NCI-H128 (cell line): ENCODE data around the gene RBM19.

Experiments
- DNase-seq: peaks from one replicate; lab custom pipeline; 2025; ENCODE audit not compliant: unreplicated experiment; lab: John Stamatoyannopoulos, UW

RBM19 gene

GRCh38 chr12:113788020-113788856 lies 177.9 kb downstream of the RBM19 start:
- no peak for DNase-seq

- no peak for DNase-seq
Measured at GRCh38 chr12:113786107-113786506, 180.0 kb downstream of the RBM19 start.

DNA sequence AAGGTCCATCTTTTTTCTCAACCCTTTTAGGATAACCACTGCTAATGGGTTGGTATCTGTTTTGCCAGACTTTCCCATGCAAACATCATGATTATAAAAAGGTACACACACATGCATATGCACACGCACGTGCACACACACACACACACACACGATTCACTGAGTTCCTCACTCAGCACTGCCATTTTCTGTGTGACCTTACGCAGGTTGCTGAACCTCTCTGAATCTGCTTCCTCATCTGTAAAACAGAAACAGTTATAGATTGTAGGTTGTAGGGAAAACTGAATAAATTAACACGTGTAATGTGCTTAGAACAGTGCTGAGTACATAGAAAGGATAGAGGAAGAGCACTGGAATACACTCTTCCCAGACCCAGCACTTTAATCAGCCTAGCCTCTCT lies 182.3 kb downstream of the RBM19 start:
- no peak for DNase-seq

GRCh38 chr12:113782873-113783272 lies 183.3 kb downstream of the RBM19 start:
- DNase-seq, result no peak

GRCh38 chr12:113781415-113782198 lies 184.5 kb downstream of the RBM19 start:
- DNase-seq, result no peak

GRCh38 chr12:113779774-113780173 lies 186.4 kb downstream of the RBM19 start:
- no peak for DNase-seq

DNA sequence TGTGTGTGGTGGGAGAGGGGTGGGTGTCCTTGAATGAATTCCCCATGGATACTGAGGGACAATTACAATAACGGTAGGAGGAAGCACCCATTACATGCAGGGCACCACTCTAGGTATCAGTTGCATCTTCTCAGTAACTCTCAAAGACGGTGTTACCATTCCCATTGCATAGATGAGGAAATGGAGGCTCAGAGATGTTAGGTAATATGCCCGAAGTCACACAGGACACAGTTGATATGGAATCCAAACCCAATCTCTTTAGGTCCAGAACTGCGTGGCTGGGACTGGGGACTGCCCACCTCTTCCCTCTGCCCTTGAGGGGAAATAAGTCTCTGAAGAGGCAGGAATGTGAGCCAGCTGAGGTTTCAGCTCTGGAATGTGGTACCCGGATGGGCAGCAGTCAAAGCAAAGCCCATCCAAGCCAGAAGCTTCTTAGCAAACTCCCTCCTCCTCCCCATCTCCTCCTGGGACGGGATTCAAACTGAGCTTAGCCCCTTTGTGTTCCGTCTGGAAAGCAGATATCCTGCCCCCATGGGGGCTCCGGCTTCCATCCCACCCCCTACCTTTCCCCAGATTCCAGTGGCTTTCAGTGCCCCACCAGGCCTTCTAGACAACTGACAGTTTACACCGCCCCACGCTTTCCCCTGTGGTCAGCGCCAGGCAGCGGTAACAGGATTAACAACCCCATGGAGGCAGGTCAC lies 187.5 kb downstream of the RBM19 start:
- DNase-seq, result no peak

DNA sequence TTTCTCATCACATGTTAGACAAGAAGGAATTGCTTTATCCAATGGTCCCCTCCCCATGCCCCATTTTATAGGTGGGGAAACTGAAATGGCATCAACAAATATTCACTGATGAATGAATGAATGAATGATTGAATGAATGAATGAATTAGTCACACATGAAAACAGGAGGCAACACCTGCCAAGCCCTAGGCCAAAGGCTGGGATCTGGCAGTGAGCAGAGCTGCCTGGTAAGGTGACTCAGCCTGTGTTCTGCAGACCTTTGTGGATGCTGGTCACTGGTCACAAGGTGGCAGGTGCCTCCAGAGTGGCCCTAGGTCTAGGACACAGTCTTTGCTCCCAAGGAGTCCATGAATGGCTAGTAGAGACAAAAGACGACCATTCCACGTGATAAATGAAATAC lies 188.4 kb downstream of the RBM19 start:
- no peak for DNase-seq

DNA sequence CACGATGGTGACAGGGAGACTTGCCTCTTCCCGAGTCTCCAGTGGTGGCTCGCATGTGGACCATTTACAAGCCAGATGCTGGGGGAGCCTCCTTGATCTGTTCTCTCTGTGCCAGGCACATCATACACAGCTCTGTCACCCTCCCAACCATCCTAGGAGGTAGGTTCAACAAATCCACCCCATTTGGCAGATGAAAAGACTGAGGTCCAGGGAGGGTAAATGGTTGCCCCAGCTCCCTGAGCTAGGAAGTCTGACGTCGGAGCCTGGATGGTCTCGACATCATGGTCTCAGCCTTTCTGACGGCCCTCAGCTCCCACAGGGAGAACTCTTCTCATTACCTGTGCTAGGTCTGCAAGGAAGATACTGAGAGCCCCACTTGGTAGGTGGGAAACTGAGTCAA lies 189.6 kb downstream of the RBM19 start:
- no peak for DNase-seq

DNA sequence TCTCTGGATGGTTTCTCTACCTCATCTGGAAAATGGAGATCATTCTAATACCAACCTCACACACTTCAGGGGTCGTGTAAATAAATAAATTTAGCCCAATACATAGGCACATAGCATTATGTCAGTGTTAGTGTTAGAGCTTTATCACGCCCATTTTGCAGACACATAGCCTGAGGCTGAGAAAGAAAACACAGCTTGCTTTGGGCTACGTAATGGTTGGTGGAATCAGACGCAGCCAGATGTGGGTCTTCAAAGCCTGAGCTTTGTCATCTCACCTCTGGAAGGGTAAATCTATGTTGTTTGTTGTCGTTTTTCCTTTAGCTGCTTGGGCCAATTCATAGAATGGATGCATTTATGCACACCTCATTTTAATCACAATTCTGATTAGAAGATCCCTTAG lies 191.6 kb downstream of the RBM19 start:
- DNase-seq, result no peak

DNA sequence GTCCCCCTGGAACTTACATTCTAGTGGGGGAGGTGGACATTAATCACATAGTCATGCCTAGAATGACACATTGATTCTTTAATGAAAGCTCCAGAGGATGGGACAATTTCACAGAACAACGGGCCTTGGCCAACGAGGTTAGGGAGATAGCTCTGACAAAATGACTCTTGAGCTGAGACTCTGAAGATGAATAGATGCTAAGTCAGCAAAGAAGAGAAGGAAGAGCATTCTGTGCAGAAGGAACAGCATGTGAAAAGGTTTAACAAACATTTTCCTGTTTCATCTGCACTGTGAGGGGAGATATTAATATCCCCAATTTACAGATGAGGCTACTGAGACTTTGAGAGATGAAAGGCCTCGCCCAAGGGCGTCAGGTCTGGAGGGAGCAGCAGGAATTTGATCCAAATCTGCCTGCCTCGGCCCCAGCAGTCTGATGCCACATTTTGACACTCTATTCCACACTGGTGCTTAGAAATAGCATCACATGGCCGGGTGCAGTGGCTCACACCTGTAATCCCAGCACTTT lies 193.6 kb downstream of the RBM19 start:
- DNase-seq, result no peak

GRCh38 chr12:113770389-113770865 lies 195.7 kb downstream of the RBM19 start:
- no peak for DNase-seq

- DNase-seq, result no peak
Measured at GRCh38 chr12:113769305-113769704, 196.8 kb downstream of the RBM19 start.

- DNase-seq, result no peak
Measured at GRCh38 chr12:113768850-113769249, 197.3 kb downstream of the RBM19 start.

- no peak for DNase-seq
Measured at GRCh38 chr12:113766879-113767878, 198.9 kb downstream of the RBM19 start.
